ENCODE data around the gene TARP.
"Not testable (repeated sequence)": the region's sequence is repeated elsewhere in the genome, so short reads cannot be mapped to it uniquely, and the experiment has no call there.

Gene TARP

GRCh38 chr7:38241071-38241470 is 32.4 kb downstream of the TARP start:
- H3K27me3 Mint-ChIP-seq = peaks cover 0 to 9% (median 0%) of the 10 kb centered on the region in 3 donors

GRCh38 chr7:38239129-38239528 is 34.3 kb downstream of the TARP start:
- not testable (repeated sequence) for H3K4me3 Mint-ChIP-seq; H3K9me3 Mint-ChIP-seq; H3K27ac Mint-ChIP-seq; H3K27me3 Mint-ChIP-seq; H3K36me3 Mint-ChIP-seq; DNase-seq; H3K4me1 Mint-ChIP-seq; ATAC-seq (ENCODE audit: low read depth in 2 of 2)

More at GRCh38 chr7:38241071-38241470, 32.4 kb downstream of the TARP start:
- no peak for DNase-seq
- Mint-ChIP-seq H3K9me3 (no peaks in the 10 kb centered on the region), H3K4me3 (no peak overlapping the region), H3K4me1 (no peaks in the 10 kb centered on the region), H3K27ac (no peak overlapping the region), H3K36me3 (no peaks in the 10 kb centered on the region)
- ATAC-seq (ENCODE audit: low read depth in 2 of 2) = no peak

GRCh38 chr7:38235606-38236005 is 37.8 kb downstream of the TARP start:
- Mint-ChIP-seq H3K4me1 (peaks cover 13 to 19% (median 18%) of the 10 kb centered on the region in 3 donors), H3K27me3 (peaks cover 0 to 2% (median 0%) of the 10 kb centered on the region in 3 donors), H3K4me3 (no peak overlapping the region)

GRCh38 chr7:38234759-38235158 is 38.7 kb downstream of the TARP start:
- not testable (repeated sequence) for H3K4me3 Mint-ChIP-seq; ATAC-seq (ENCODE audit: low read depth in 2 of 2); H3K27ac Mint-ChIP-seq; DNase-seq; H3K27me3 Mint-ChIP-seq; H3K9me3 Mint-ChIP-seq
- Mint-ChIP-seq H3K4me1 (peaks cover 13 to 19% (median 18%) of the 10 kb centered on the region in 3 donors), H3K36me3 (peaks cover 11 to 12% of the 10 kb centered on the region in 2 donors)

More at GRCh38 chr7:38235606-38236005, 37.8 kb downstream of the TARP start:
- DNase-seq (no peak), ATAC-seq (ENCODE audit: low read depth in 2 of 2) (no peak)
- Mint-ChIP-seq H3K27ac (peak overlapping the region in 1 of 6 donors; percentile 76), H3K36me3 (peaks cover 4% of the 10 kb centered on the region in 2 donors), H3K9me3 (no peaks in the 10 kb centered on the region)

- H3K27me3 Mint-ChIP-seq = no peaks in the 10 kb centered on the region
- H3K36me3 Mint-ChIP-seq = peaks cover 18% of the 10 kb centered on the region in 2 donors
- peaks cover 13 to 19% (median 18%) of the 10 kb centered on the region in 3 donors for H3K4me1 Mint-ChIP-seq
- peak overlapping the region in 2 of 6 donors; percentile 13 to 33 for H3K27ac Mint-ChIP-seq
- DNase-seq (peak; percentile 5), ATAC-seq (ENCODE audit: low read depth in 2 of 2) (peak; percentile 62 to 83)
- no peaks in the 10 kb centered on the region for H3K9me3 Mint-ChIP-seq
- H3K4me3 Mint-ChIP-seq = peak overlapping the region in 4 of 8 donors; percentile 20 to 68 (median 34)
Measured at GRCh38 chr7:38232502-38233366, 40.7 kb downstream of the TARP start.

- Mint-ChIP-seq H3K4me3 (no peak overlapping the region), H3K4me1 (peaks cover 13 to 19% (median 18%) of the 10 kb centered on the region in 3 donors), H3K27me3 (no peaks in the 10 kb centered on the region), H3K36me3 (peaks cover 18 to 21% of the 10 kb centered on the region in 2 donors), H3K27ac (no peak overlapping the region), H3K9me3 (no peaks in the 10 kb centered on the region)
- no peak for ATAC-seq (ENCODE audit: low read depth in 2 of 2)
- DNase-seq = no peak
Measured at GRCh38 chr7:38229884-38230642, 43.4 kb downstream of the TARP start.

GRCh38 chr7:38229386-38229785 is 44.0 kb downstream of the TARP start:
- H3K4me3 Mint-ChIP-seq = no peak overlapping the region
- ATAC-seq (ENCODE audit: low read depth in 2 of 2) = no peak
- peak overlapping the region in 2 of 6 donors; percentile 25 to 92 for H3K27ac Mint-ChIP-seq
- no peak for DNase-seq
- H3K36me3 Mint-ChIP-seq = peaks cover 18 to 25% of the 10 kb centered on the region in 2 donors
- no peaks in the 10 kb centered on the region for H3K27me3 Mint-ChIP-seq
- no peaks in the 10 kb centered on the region for H3K9me3 Mint-ChIP-seq
- H3K4me1 Mint-ChIP-seq = peaks cover 13 to 19% (median 18%) of the 10 kb centered on the region in 3 donors

GRCh38 chr7:38224392-38224791 is 49.0 kb downstream of the TARP start:
- peaks cover 24 to 28% of the 10 kb centered on the region in 2 donors for H3K36me3 Mint-ChIP-seq
- no peaks in the 10 kb centered on the region for H3K9me3 Mint-ChIP-seq
- peaks cover 0 to 5% (median 4%) of the 10 kb centered on the region in 3 donors for H3K4me1 Mint-ChIP-seq
- no peak overlapping the region for H3K27ac Mint-ChIP-seq
- ATAC-seq (ENCODE audit: low read depth in 2 of 2) (no peak), DNase-seq (no peak)
- H3K27me3 Mint-ChIP-seq = no peaks in the 10 kb centered on the region
- no peak overlapping the region for H3K4me3 Mint-ChIP-seq

- Mint-ChIP-seq H3K9me3 (no peaks in the 10 kb centered on the region), H3K27me3 (no peaks in the 10 kb centered on the region), H3K4me3 (no peak overlapping the region), H3K36me3 (peaks cover 25 to 27% of the 10 kb centered on the region in 2 donors), H3K27ac (no peak overlapping the region), H3K4me1 (peaks cover 0 to 5% (median 4%) of the 10 kb centered on the region in 3 donors)
- DNase-seq (no peak), ATAC-seq (ENCODE audit: low read depth in 2 of 2) (no peak)
Measured at GRCh38 chr7:38223306-38223705, 50.1 kb downstream of the TARP start.

GRCh38 chr7:38222481-38223096 is 50.8 kb downstream of the TARP start:
- H3K9me3 Mint-ChIP-seq = no peaks in the 10 kb centered on the region
- peaks cover 24 to 25% of the 10 kb centered on the region in 2 donors for H3K36me3 Mint-ChIP-seq
- H3K27me3 Mint-ChIP-seq = no peaks in the 10 kb centered on the region
- H3K27ac Mint-ChIP-seq = peak overlapping the region in 2 of 6 donors; percentile 14 to 31
- no peak overlapping the region for H3K4me3 Mint-ChIP-seq
- ATAC-seq (ENCODE audit: low read depth in 2 of 2) = peak; percentile 37 to 68
- H3K4me1 Mint-ChIP-seq = peaks cover 0 to 5% (median 4%) of the 10 kb centered on the region in 3 donors
- DNase-seq = peak; percentile 46

- no peak for ATAC-seq (ENCODE audit: low read depth in 2 of 2)
- H3K4me3 Mint-ChIP-seq = no peak overlapping the region
- H3K4me1 Mint-ChIP-seq = peaks cover 7 to 12% (median 9%) of the 10 kb centered on the region in 3 donors
- no peak for DNase-seq
- H3K27me3 Mint-ChIP-seq = no peaks in the 10 kb centered on the region
- peak overlapping the region in 2 of 6 donors; percentile 9 to 44 for H3K27ac Mint-ChIP-seq
- H3K36me3 Mint-ChIP-seq = peaks cover 24 to 25% of the 10 kb centered on the region in 2 donors
- no peaks in the 10 kb centered on the region for H3K9me3 Mint-ChIP-seq
Measured at GRCh38 chr7:38220452-38220851, 53.0 kb downstream of the TARP start.

GRCh38 chr7:38217672-38218071 is 55.8 kb downstream of the TARP start:
- no peaks in the 10 kb centered on the region for H3K9me3 Mint-ChIP-seq
- no peaks in the 10 kb centered on the region for H3K27me3 Mint-ChIP-seq
- ATAC-seq (ENCODE audit: low read depth in 2 of 2) (no peak), DNase-seq (no peak)
- H3K4me3 Mint-ChIP-seq = no peak overlapping the region
- peaks cover 9 to 12% (median 11%) of the 10 kb centered on the region in 3 donors for H3K4me1 Mint-ChIP-seq
- H3K36me3 Mint-ChIP-seq = peaks cover 12 to 19% of the 10 kb centered on the region in 2 donors
- no peak overlapping the region for H3K27ac Mint-ChIP-seq
